ENCODE data around the gene RFT1.

- TF ChIP-seq CTCF (IDR thresholded peaks at IDR 0.05; ENCODE audit: insufficient read depth, low read length, poor library complexity, severe bottlenecking) (no peak), EZH2phosphoT487 (conservative IDR thresholded peaks at IDR 0.05; ENCODE audit: low read length) (no peak)
Measured at GRCh38 chr3:53140847-53141845, 10.9 kb upstream of the RFT1 start.
